22Rv1 (cell line): ENCODE results near the gene CDC42EP3.

Experiments
- H3K27ac ChIP-seq: fragments of 450-650 bp; 2 replicates; pipeline ENCODE4 v1.5.1; 2017
- CTCF ChIP-seq: fragments of 450-650 bp; IDR thresholded peaks from 2 replicates; pipeline ENCODE4 v1.5.1; 2017; ENCODE audit warnings: mild to moderate bottlenecking
- ZFX ChIP-seq: fragments of 450-650 bp; IDR thresholded peaks from 2 replicates; pipeline ENCODE4 v1.6.1; 2017; ENCODE audit warnings: antibody characterized with exemption, borderline replicate concordance

CDC42EP3 gene

GRCh38 chr2:37641582-37642171 lies 29.8 kb downstream of the CDC42EP3 start:
- TF ChIP-seq ZFX: no peak
- no peak for TF ChIP-seq CTCF
- H3K27ac ChIP-seq: no peak overlapping the region

GRCh38 chr2:37639631-37640030 lies 31.8 kb downstream of the CDC42EP3 start:
- H3K27ac ChIP-seq: no peak overlapping the region
- TF ChIP-seq ZFX (no peak), CTCF (no peak)

GRCh38 chr2:37638973-37639372 lies 32.5 kb downstream of the CDC42EP3 start:
- H3K27ac ChIP-seq: no peak overlapping the region
- no peak for TF ChIP-seq CTCF
- TF ChIP-seq ZFX: no peak

- no peak for TF ChIP-seq CTCF
- TF ChIP-seq ZFX: no peak
- H3K27ac ChIP-seq: no peak overlapping the region
Observed at GRCh38 chr2:37637985-37638384, 33.5 kb downstream of the CDC42EP3 start.

GRCh38 chr2:37637190-37637860 lies 34.1 kb downstream of the CDC42EP3 start:
- TF ChIP-seq CTCF: no peak
- TF ChIP-seq ZFX: no peak
- H3K27ac ChIP-seq: no peak overlapping the region

- no peak overlapping the region for H3K27ac ChIP-seq
- TF ChIP-seq CTCF (no peak), ZFX (no peak)
Observed at GRCh38 chr2:37636381-37637066, 34.9 kb downstream of the CDC42EP3 start.
